ENCODE measurements around the gene YIF1A.
"Not testable (repeated sequence)": the region's sequence is repeated elsewhere in the genome, so short reads cannot be mapped to it uniquely, and the experiment has no call there.

Gene YIF1A

GRCh38 chr11:66286699-66287098 is 2.2 kb downstream of the YIF1A start:
- no peak for DNase-seq (ENCODE audit: low spot score)

GRCh38 chr11:66285250-66285947 is 3.5 kb downstream of the YIF1A start:
- DNase-seq (ENCODE audit: low spot score), result no peak

GRCh38 chr11:66284526-66285078 is 4.3 kb downstream of the YIF1A start:
- no peak for DNase-seq (ENCODE audit: low spot score)

- no peak for DNase-seq (ENCODE audit: low spot score)
Measured at GRCh38 chr11:66283461-66284105, 5.4 kb downstream of the YIF1A start.

- peak; percentile 97 for DNase-seq (ENCODE audit: low spot score)
Measured at GRCh38 chr11:66282468-66283455, 6.2 kb downstream of the YIF1A start.

- no peak for DNase-seq (ENCODE audit: low spot score)
Measured at GRCh38 chr11:66281776-66282467, 7.0 kb downstream of the YIF1A start.

- DNase-seq (ENCODE audit: low spot score), result no peak
Measured at GRCh38 chr11:66281001-66281400, 7.9 kb downstream of the YIF1A start.

- peak; percentile 65 for DNase-seq (ENCODE audit: low spot score)
Measured at GRCh38 chr11:66280428-66280827, 8.5 kb downstream of the YIF1A start.

GRCh38 chr11:66279092-66279734 is 9.7 kb downstream of the YIF1A start:
- DNase-seq (ENCODE audit: low spot score), result no peak

- no peak for DNase-seq (ENCODE audit: low spot score)
Measured at GRCh38 chr11:66278363-66279091, 10.4 kb downstream of the YIF1A start.

- peak; percentile 87 for DNase-seq (ENCODE audit: low spot score)
Measured at GRCh38 chr11:66277471-66278362, 11.2 kb downstream of the YIF1A start, which contains the start of gene CNIH2. CNIH2 (plus strand) TSS chr11:66278175; CDS start chr11:66278457, 282 bp downstream.

GRCh38 chr11:66277064-66277463 is 11.9 kb downstream of the YIF1A start:
- DNase-seq (ENCODE audit: low spot score), result not testable (repeated sequence)

GRCh38 chr11:66276619-66277018 is 12.3 kb downstream of the YIF1A start:
- DNase-seq (ENCODE audit: low spot score), result not testable (repeated sequence)

- DNase-seq (ENCODE audit: low spot score), result no peak
Measured at GRCh38 chr11:66275984-66276612, 12.8 kb downstream of the YIF1A start.

GRCh38 chr11:66275396-66275795 is 13.5 kb downstream of the YIF1A start:
- DNase-seq (ENCODE audit: low spot score), result no peak

- no peak for DNase-seq (ENCODE audit: low spot score)
Measured at GRCh38 chr11:66274219-66274618, 14.7 kb downstream of the YIF1A start.

- no peak for DNase-seq (ENCODE audit: low spot score)
Measured at GRCh38 chr11:66272596-66272995, 16.3 kb downstream of the YIF1A start.

GRCh38 chr11:66271816-66272215 is 17.1 kb downstream of the YIF1A start:
- no peak for DNase-seq (ENCODE audit: low spot score)
